ENCODE measurements around the gene ADARB1.

DNA sequence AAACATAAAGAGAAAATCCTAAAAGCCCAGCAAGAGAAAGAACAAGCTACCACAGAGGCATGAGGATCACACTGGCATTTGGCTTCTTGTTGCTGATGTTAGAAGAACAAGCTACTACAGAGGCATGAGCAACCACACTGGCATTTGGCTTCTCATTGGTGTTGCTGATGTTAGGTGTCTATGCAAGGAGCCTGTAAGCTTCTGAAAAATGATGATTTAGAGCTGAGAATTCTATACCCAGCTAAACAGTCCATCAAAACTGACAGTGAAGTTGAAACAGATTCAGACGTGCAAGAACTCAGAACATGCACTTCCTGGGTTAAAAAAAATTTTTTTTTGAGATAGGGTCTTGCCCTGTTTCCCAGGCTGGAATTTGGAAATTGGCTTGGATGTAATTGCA, 37.8 kb upstream of the ADARB1 start:
- TF ChIP-seq POLR2A (IDR thresholded peaks at IDR 0.05; ENCODE audit: low read depth, low read length) (no peak), POLR2AphosphoS5 (IDR thresholded peaks at IDR 0.05; ENCODE audit: low read depth, low read length) (no peak)

All from GM12892 (cell line).